Bone marrow (tissue), 2 donors: ENCODE results near the gene KAZN.

Source experiments
- DNase-seq, 2 donors: peaks; one replicate each; lab custom pipeline; 2025; lab: John Stamatoyannopoulos, UW

Gene KAZN

DNA sequence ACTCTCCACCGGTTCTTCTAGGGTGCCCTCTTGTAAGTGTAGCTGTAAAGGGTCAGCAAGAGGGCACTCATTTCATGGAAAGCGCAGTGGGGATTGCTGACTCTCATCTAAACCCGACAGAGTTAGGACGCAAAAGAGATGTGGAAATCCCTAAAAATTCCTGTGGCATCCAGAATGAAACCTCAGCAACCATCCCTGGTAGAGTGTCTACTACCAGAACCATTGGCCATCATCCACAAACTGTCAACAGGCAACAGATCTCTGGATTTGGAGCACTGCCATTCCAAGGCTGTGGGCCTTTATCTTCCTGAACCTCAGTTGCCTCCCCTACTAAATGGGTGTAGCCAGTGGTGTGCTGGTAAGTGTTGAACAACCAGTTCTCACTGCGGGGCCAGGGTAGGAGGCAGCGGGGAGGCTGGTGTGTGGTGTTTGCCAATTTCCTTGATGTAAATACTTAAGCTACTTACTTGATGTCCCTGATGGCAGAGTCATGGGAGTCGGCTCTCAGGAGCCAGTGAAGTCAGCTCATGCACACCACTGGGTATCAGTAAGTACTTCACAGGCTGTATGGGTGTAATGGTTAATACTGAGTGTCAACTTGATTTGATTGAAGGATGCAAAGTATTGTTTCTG lies 195.8 kb downstream of the KAZN start:
- DNase-seq, result no peak

- DNase-seq, result no peak
Measured at GRCh38 chr1:14794906-14795305, 196.4 kb downstream of the KAZN start.

- no peak for DNase-seq
Measured at GRCh38 chr1:14795589-14795988, 197.1 kb downstream of the KAZN start.

- no peak for DNase-seq
Measured at GRCh38 chr1:14800014-14800413, 201.5 kb downstream of the KAZN start.

DNA sequence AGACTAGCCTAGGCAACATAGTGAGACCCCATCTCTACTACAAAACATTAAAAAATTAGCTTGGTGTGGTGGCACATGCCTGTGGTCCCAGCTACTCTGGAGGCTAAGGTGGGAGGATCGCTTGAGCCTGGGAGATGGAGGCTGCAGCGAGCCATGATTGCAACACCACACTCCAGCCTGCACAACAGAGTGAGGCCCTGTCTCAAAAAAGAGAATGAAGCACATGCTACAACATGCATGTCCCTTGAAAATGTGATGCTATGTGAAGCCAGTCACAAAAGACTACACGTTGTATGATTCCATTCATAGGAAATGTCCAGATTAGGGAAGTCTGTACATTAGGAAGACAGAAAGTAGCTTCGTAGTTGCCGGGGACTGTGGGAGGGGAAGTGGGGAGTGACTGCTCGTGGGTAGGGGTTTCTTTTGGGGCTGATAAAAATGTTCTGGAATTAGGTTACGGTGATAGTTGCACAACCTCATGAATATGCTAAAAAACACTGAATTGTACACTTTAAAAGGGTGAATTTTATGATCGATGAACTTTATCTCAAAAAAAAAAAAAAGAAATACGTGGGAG lies 202.1 kb downstream of the KAZN start:
- no peak for DNase-seq

DNA sequence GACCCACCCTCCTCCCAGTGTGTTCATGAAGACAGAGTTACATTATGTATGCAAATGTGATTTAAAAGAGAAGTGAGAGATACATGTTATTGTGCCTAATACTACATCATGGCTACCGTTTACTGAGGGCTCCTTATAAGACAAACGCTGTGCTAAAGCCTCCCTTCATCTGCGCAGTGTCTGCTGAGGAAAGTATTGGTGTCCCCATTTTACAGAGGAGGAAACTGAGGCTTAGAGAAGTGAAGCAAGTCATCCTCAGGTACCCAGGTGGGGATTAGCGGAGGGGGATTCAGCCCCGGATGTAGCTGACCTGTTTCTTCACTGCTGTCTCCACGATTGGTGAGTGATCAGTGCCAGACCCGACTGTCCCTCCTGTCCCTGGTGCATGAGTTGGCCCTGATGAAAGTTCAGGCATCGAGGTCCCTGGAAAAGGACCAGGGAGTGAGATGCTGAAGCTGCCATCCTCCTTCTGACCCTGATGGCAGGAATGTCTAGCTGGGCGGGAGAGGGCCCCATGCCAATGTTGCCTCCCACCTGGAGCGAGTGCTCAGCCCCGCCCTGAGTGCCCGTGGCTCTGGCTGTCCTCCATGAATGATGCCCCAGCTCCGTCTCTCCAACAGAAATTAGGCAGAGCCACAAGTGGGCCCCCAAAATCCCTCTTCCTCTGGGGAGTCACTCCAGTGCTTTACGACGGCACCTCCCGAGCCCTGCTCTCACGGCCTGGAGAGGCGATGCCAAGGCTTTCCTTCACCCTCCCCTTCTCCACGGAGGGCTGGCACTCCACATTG lies 204.7 kb downstream of the KAZN start:
- DNase-seq, result no peak

DNA sequence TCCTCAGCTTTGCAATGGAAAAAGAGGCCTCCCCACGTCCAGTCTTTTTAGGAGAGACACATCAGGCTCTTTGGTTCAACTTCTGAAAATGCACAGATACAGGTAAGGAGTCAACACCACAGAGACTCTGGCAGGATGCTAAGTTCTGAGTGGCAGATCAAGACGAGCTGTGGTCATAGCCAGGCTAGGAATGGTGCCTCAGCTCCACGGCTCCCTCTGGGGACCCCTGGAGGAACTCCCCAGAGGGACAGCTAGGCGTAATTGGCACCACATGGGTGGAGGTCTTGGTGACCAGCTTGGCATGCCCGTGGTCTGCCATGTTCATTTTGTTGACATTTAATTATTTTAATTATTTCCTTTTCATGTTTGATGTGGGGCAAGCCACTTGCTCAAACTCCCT lies 206.1 kb downstream of the KAZN start:
- DNase-seq, result no peak

GRCh38 chr1:14806772-14807171 lies 208.3 kb downstream of the KAZN start:
- no peak for DNase-seq

DNA sequence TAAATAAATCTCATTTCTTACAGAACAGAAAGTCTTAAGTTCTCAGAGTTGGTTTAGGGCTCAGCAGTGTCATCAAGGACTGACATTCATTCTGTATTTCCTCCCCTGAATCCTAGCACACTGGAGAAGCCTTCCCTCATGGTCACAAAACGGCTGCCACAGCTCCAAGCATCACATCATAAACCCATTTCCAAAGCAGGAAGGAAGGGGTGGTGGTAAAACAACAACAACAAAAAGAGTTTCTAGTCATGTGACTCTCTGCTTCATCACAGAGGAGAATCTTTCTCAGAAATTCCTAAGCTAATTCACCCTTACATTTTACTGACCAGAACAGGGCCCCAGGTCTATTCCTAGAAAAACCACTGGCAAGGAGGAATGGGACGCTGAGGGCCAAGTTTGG lies 210.3 kb downstream of the KAZN start:
- DNase-seq, result no peak

GRCh38 chr1:14809191-14809981 lies 210.9 kb downstream of the KAZN start:
- DNase-seq, result no peak

- DNase-seq, result no peak
Measured at GRCh38 chr1:14810595-14811361, 212.3 kb downstream of the KAZN start.

DNA sequence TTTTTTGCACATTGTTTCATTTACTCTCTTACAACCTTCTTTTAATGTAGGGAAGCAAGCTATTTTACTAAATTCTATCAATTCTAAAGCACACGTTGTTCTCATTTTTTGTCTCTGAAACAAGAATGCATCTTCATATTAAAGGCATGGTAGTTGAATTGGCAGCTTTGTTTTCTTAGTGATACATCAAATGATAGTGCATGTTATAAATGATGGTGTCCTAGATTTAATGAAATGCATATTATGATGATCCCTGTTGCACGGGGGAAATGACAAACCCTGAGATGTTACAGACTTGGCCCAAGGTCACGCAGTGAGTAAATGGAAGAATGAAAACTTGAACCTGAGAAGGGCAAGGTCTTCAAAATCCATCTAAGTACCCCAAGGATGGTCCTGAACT lies 213.1 kb downstream of the KAZN start:
- no peak for DNase-seq

DNA sequence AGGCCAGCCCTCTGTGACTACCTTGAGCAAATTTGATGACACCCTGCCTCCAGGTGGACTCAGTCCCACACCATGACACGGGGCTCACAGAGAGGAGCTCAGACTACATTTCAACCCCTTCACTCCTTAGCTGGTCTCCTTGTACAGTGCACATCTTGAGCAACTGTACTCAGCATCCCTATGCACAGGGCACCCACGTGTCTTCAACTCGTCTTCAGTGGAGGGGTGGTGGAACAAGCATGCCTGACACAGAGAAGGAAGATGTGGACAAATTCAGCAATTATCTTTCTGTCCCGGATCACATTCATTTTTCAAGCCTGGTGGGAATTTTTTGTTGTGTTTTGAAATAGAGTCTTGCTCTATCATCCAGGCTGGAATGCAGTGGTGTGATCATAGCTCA lies 213.7 kb downstream of the KAZN start:
- no peak for DNase-seq

GRCh38 chr1:14815175-14815877 lies 216.8 kb downstream of the KAZN start:
- no peak for DNase-seq

DNA sequence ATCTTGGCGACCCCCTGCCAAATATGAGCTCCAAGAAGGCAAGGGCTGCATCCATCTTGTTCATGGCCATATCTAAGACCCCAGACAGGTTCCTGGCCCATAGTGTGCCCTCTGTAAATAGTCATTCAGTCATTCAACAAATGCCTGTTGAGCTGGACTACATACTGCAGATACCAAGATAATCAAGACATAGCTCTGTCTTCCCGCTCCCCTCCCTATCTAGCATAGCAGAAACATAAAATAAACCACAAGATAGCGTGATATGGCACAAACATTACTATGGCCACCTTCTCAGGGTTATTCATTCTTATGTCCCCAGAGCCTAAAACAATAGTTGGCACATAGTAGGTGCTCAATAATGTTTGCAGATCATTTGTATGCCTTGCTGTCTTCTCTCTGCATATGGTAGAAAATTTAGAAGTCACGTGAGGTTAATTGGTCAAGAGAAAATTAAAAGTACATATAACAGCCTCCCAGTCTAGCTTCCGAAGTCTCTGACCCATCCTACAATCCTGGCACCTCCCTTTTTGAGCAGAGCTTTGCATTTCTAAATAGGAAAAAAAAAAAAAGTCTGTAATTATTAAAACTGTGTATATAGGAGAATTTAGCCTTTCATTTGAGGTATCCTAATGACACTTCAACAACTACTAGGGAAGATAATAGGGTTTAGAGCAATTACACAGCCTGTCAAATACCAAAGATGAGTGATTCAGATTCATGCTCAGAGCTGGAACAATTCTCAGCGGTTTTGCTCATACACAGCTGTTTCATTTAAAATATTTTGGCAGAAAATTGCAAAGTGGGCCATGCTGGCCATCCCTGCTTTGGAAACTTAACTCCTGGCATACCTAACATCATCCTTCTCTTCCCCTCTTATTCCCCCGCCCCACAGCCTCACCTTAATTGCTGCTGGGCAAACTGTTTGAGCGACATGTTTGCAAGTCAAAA lies 219.0 kb downstream of the KAZN start:
- DNase-seq, result no peak

GRCh38 chr1:14820295-14821085 lies 222.0 kb downstream of the KAZN start:
- DNase-seq, result no peak

DNA sequence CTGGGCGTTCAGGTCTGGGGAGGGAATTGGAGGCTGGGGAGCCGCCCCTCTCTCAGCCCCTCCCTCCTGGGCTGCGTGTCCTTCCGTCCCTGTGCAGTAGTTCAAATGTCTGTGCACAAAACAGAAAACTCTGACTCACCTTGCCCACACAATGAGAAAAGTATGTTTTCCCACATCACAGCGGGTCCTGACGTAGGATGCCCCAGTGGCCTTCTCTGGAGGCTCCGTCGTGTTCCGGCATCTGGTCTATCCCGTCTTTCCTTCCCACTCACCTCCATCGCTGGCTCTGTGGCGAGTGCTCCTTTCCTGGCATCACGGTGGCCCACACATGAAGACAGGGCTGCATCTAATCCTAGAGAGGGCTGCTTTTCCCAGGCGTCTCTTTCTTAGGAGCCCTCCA lies 224.0 kb downstream of the KAZN start:
- DNase-seq, result no peak

DNA sequence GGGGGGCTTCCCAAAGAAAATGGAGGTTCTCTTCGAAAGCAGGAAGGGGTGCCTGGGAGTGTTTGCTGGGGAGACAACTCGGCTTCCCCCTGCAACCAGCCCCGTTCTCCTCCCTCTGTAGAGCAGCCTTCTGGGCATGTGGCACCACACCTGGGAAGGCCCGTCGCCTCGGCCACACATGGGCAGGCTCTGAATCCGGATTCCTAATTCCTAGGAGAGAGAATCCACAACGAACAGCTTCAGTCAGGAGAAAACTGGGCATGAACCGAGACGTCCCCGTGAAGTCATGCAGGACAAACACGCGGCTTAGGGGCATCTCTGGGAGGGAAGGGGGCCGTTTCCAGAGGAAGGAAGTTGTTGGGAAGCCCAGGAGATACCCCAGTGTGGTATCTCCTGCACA lies 224.5 kb downstream of the KAZN start:
- DNase-seq, result no peak

DNA sequence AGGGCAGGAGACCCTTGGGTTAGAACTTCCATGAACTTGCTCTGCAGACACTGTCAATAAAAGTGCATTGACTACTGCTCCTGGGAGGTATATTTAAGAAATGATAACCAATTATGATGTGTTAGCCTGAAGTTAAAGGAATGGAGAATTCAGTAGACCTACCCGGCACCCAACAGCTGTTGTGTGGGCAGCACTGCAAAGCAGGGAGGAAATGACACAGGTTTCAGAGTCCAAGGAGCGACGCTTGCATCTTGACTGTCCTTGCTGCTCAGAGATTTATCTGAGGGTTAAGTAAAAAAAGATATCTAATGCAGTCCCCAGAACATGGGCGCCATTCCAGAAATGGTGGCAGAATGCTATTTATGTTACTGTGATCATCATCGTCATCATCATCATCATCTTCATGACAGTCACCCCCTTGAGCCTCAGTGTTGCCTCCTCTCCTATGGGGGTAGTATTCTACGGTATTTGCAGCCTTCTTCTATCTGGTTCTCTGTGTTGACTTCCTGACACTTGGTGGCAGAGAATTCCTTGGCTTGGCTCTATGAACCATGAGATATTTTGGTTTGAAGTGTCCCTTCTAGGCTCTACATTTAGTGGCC lies 225.9 kb downstream of the KAZN start:
- DNase-seq, result no peak
